ENCODE results near the gene MTRFR.

GRCh38 chr12:123261196-123261595 lies 28.0 kb downstream of the MTRFR start:
- TF ChIP-seq POU6F1 (CRISPR knock-in tag; IDR thresholded peaks at IDR 0.05; ENCODE audit: borderline replicate concordance, low read depth) (no peak), PATZ1 (CRISPR knock-in tag; IDR thresholded peaks at IDR 0.05; ENCODE audit: borderline replicate concordance) (no peak), CREB5 (CRISPR knock-in tag; IDR thresholded peaks at IDR 0.05; ENCODE audit: low read depth) (no peak)

Data from SK-N-SH treated with all-trans-retinoic acid at 6 μM for 48 hours (cell line).